Measurements from ENCODE around the gene ANKEF1. TPM values are rescaled to one million over a fixed set of nuclear protein-coding genes. Genes with fewer than 3 reads are reported as not detected.

ANKEF1 gene
- total RNA-seq (6.6 and 8.0 TPM in 2 replicates), polyA plus RNA-seq (4.3 and 8.9 TPM in 2 replicates)

GRCh38 chr20:10034717-10035571, at the start of gene ANKEF1:
Gene ANKEF1, plus strand, starts transcription at chr20:10034987. Its CDS starts 3,315 bp downstream, at chr20:10038302.
- Histone ChIP-seq H3K4me1 (ENCODE audit: low read depth) (no peaks in the 10 kb centered on the region), H3K27me3 (no peaks in the 10 kb centered on the region), H3K27ac (no peak within 1 kb of the TSS), H3K36me3 (no peaks in the 10 kb centered on the region), H3K4me3 (peak within 1 kb of the TSS; percentile 86), H3K9me3 (ENCODE audit: low read depth) (no peaks in the 10 kb centered on the region)
- no peak for TF ChIP-seq CTCF (IDR thresholded peaks at IDR 0.05; ENCODE audit: low read depth, low read length)
- DNase-seq (ENCODE audit: low read depth in 1 of 2, low spot score in 1 of 2) = peak; percentile 73 to 89

DNA sequence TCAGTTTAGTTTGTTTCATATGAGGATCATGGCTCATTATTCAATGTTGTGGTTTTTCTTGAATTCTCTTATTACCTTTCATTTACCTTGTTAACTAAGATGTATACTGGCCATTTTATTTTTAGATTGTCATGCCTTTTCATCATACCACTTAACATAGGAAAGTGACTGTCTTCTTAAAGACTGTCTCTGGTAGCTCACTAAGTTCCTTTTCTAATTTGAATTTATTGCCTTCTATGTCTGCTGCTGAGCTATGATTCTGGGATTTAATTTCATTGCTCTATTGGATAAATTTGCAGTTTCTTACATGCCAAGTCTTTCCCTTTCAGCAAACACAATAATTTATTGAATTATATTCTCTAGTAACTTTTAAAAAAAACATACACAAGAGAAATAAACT, 49.5 kb upstream of the ANKEF1 start:
- Histone ChIP-seq H3K4me1 (ENCODE audit: low read depth) (no peaks in the 10 kb centered on the region), H3K9me3 (ENCODE audit: low read depth) (no peaks in the 10 kb centered on the region), H3K27me3 (no peaks in the 10 kb centered on the region), H3K27ac (no peak overlapping the region), H3K36me3 (no peaks in the 10 kb centered on the region), H3K4me3 (no peak overlapping the region)
- DNase-seq (ENCODE audit: low read depth in 1 of 2, low spot score in 1 of 2) = no peak
- no peak for TF ChIP-seq CTCF (IDR thresholded peaks at IDR 0.05; ENCODE audit: low read depth, low read length)

GRCh38 chr20:9985773-9986172, 49.0 kb upstream of the ANKEF1 start:
- peak in 1 of 2 donors; percentile 25 for DNase-seq (ENCODE audit: low read depth in 1 of 2, low spot score in 1 of 2)
- H3K27ac ChIP-seq = no peak overlapping the region
- H3K4me3 ChIP-seq = no peak overlapping the region
- no peak for TF ChIP-seq CTCF (IDR thresholded peaks at IDR 0.05; ENCODE audit: low read depth, low read length)
- no peaks in the 10 kb centered on the region for H3K36me3 ChIP-seq
- H3K27me3 ChIP-seq = no peaks in the 10 kb centered on the region
- no peaks in the 10 kb centered on the region for H3K4me1 ChIP-seq (ENCODE audit: low read depth)
- H3K9me3 ChIP-seq (ENCODE audit: low read depth) = no peaks in the 10 kb centered on the region

- Histone ChIP-seq H3K4me3 (no peak overlapping the region), H3K4me1 (ENCODE audit: low read depth) (no peaks in the 10 kb centered on the region), H3K27ac (no peak overlapping the region), H3K9me3 (ENCODE audit: low read depth) (no peaks in the 10 kb centered on the region), H3K27me3 (no peaks in the 10 kb centered on the region), H3K36me3 (no peaks in the 10 kb centered on the region)
- peak in 1 of 2 donors; percentile 86 for DNase-seq (ENCODE audit: low read depth in 1 of 2, low spot score in 1 of 2)
- TF ChIP-seq CTCF (IDR thresholded peaks at IDR 0.05; ENCODE audit: low read depth, low read length) = no peak
Observed at GRCh38 chr20:9989066-9989724, 45.6 kb upstream of the ANKEF1 start.

- Histone ChIP-seq H3K27ac (no peak overlapping the region), H3K36me3 (no peaks in the 10 kb centered on the region), H3K4me1 (ENCODE audit: low read depth) (no peaks in the 10 kb centered on the region), H3K4me3 (no peak overlapping the region), H3K27me3 (no peaks in the 10 kb centered on the region), H3K9me3 (ENCODE audit: low read depth) (no peaks in the 10 kb centered on the region)
- DNase-seq (ENCODE audit: low read depth in 1 of 2, low spot score in 1 of 2) = no peak
- no peak for TF ChIP-seq CTCF (IDR thresholded peaks at IDR 0.05; ENCODE audit: low read depth, low read length)
Observed at GRCh38 chr20:9993137-9993536, 41.6 kb upstream of the ANKEF1 start.
